OCI-LY7 (cell line): ENCODE results near the gene ARRB2. TPM values are rescaled to one million over a fixed set of nuclear protein-coding genes. Genes with fewer than 3 reads are reported as not detected.
A peak's percentile ranks its signal among the peaks of the same experiment; 100 is the strongest.

ENCODE experiments used
- BruUV-seq: library from RNA; stranded (reverse); fragments of 400-500 nt; replicated peaks from 2 replicates; lab custom pipeline; 2021; lab: Mats Ljungman, UMichigan
- CTCF ChIA-PET: fragments of 300-600 bp; sonication (Branson Sonifier 250); formaldehyde crosslinking; loops from one replicate; lab custom pipeline; 2022; ENCODE audit warnings: antibody characterized with exemption; ENCODE audit not compliant: unreplicated experiment; lab: Charles Lee
- POLR2A ChIA-PET: fragments of 300-600 bp; sonication (Branson Sonifier 250); formaldehyde crosslinking; loops from one replicate; lab custom pipeline; 2022; ENCODE audit warnings: antibody characterized with exemption; lab: Charles Lee
- DNase-seq: peaks from one replicate; pipeline ENCODE4 v3.0.0-alpha.2; 2015; ENCODE audit warnings: low spot score
- H2AFZ ChIP-seq: fragments of 200-600 bp; sonication (generic), shearing (Covaris generic); 2 replicates; pipeline ENCODE4 v1.6.1; 2014; ENCODE audit warnings: mild to moderate bottlenecking, antibody characterized with exemption, low read length, moderate library complexity
- H3K27ac ChIP-seq: fragments of 200-600 bp; sonication (generic); 2 replicates; pipeline ENCODE4 v1.5.1; 2014; ENCODE audit warnings: mixed run types, low read depth, mild to moderate bottlenecking, moderate library complexity, low read length, inconsistent platforms; ENCODE audit not compliant: poor library complexity, severe bottlenecking
- H3K36me3 ChIP-seq: fragments of 200-600 bp; sonication (generic); 2 replicates; pipeline ENCODE4 v1.6.1; 2014; ENCODE audit warnings: mild to moderate bottlenecking, antibody characterized with exemption, low read length, moderate library complexity, mixed read lengths; ENCODE audit not compliant: insufficient read depth
- H3K4me1 ChIP-seq: fragments of 200-600 bp; sonication (generic); 2 replicates; pipeline ENCODE4 v1.5.1; 2014; ENCODE audit warnings: mild to moderate bottlenecking, low read length; ENCODE audit not compliant: insufficient read depth, poor library complexity, severe bottlenecking
- H3K4me2 ChIP-seq: fragments of 200-600 bp; sonication (generic); 2 replicates; pipeline ENCODE4 v1.6.1; 2014; ENCODE audit warnings: mild to moderate bottlenecking, low read length
- H3K4me3 ChIP-seq: fragments of 200-600 bp; sonication (generic); 2 replicates; pipeline ENCODE4 v1.5.1; 2014; ENCODE audit warnings: mild to moderate bottlenecking, low read depth, low read length; ENCODE audit not compliant: poor library complexity, severe bottlenecking
- H3K79me2 ChIP-seq: fragments of 200-600 bp; sonication (generic); 2 replicates; pipeline ENCODE4 v1.6.1; 2016; ENCODE audit warnings: low read depth, mild to moderate bottlenecking, low read length, moderate library complexity, mixed read lengths; ENCODE audit not compliant: insufficient read depth
- H3K9me2 ChIP-seq: fragments of 200-600 bp; sonication (generic); 2 replicates; pipeline ENCODE4 v1.6.1; 2016; ENCODE audit warnings: mild to moderate bottlenecking, low read length, mixed read lengths; ENCODE audit not compliant: insufficient read depth
- H3K9me3 ChIP-seq: fragments of 200-600 bp; sonication (generic); 2 replicates; pipeline ENCODE4 v1.6.1; 2014; ENCODE audit warnings: mild to moderate bottlenecking, mixed run types, low read length, mixed read lengths
- H4K20me1 ChIP-seq: fragments of 200-600 bp; sonication (generic); 2 replicates; pipeline ENCODE4 v1.6.1; 2014; ENCODE audit warnings: mild to moderate bottlenecking, antibody characterized with exemption, low read length, moderate library complexity, mixed read lengths; ENCODE audit not compliant: insufficient read depth
- EZH2phosphoT487 ChIP-seq: fragments of 200-600 bp; sonication (generic); IDR thresholded peaks from 2 replicates; pipeline ENCODE4 v1.6.1; 2018; ENCODE audit warnings: low read depth, borderline replicate concordance, mild to moderate bottlenecking, mixed run types, antibody characterized with exemption, low read length, moderate library complexity, mixed read lengths
- intact Hi-C: fragments of 100-400 bp; cut with micrococcal nuclease; formaldehyde crosslinking; loops from one replicate; pipeline ENCODE4 v1.10.0; 2022; ENCODE audit not compliant: unreplicated experiment
- total RNA-seq, 2 experiments: library from RNA; depleted of rRNA in 1 of 2; stranded (reverse); fragments of >200 nt in 1 of 2; shearing (Covaris generic) in 1 of 2; gene quantifications; 2 replicates each; pipeline ENCODE4 v1.2.3, GENCODE V29; 2014 to 2022
- TF ChIP-seq, protein P1 (sequence below): fragments of 200-600 bp; sonication (generic); conservative IDR thresholded peaks from 2 replicates; pipeline ENCODE4 v1.5.1; 2014; ENCODE audit warnings: mild to moderate bottlenecking, antibody characterized with exemption, low read length, moderate library complexity, mixed read lengths

ARRB2 gene
- total RNA-seq, 2 experiments from 2014 or later, result 56.7 to 84.9 TPM

DNA sequence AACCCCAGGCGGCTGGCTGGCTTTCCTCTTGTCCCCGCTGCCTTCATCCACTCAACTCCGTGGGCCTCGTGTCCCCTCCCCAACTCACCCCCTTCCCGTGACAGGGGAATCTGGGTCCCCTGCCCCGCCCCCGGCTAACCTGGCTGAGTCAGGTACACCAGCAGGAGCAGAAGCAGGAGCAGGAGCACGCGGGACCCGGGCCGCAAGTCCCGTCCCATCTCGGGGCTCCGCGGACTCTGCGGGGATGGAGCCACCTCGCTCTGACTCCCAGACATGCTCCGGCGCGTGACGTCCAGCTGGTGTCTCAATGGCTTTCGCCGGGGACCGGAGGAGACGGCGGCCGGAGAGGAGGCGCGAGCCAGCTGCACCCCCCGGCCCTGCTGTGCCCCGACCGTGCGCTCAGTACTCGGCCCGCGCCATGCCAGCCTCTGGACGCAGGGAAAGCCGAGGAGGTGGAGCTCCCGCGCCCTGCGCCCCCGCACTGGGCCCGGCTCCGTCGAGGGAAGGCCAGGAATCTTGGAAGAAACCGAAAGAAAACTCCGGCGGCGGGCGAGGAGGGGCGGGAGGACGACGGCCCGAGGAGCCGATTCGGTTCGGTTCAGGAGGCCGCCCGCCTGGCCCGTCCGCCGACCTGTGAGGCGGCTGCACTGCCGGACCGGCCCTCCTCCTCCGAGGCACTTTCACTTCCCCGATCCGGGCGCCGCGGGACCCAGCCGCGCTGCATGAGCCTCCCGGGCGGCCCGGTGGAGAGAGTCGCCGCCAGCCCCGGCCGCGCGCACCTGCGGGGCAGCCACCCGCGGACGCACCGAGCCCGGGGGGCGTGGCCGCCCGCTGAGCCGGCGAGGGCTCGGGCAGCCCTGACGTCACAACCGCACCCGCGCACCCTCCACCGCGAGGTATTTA, 28.9 kb downstream of the ARRB2 start, which contains the start of the genes CXCL16 and ZMYND15:
CXCL16 (minus strand) TSS at position 807 of the 903 bp plus-strand sequence; CDS start at position 218, 589 bp downstream.
ZMYND15 (plus strand) TSS at position 712 of the 903 bp plus-strand sequence. CDS start 716 bp downstream, outside the sequence.
- H3K9me2 ChIP-seq, result no peaks in the 10 kb centered on the region
- no peak within 1 kb of the TSS for H3K27ac ChIP-seq
- no peaks in the 10 kb centered on the region for H4K20me1 ChIP-seq
- H3K36me3 ChIP-seq, result no peaks in the 10 kb centered on the region
- peak within 1 kb of the TSS; percentile 61 for H3K4me2 ChIP-seq
- intact Hi-C loops, result no loop called here
- BruUV-seq, result no TSS peak
- no peaks in the 10 kb centered on the region for H3K9me3 ChIP-seq
- H2AFZ ChIP-seq, result no peak within 1 kb of the TSS
- H3K4me3 ChIP-seq, result peak within 1 kb of the TSS; percentile 58
- H3K79me2 ChIP-seq, result no peaks in the 10 kb centered on the region
- DNase-seq, result peak; percentile 70
- TF ChIP-seq, protein P1, sequence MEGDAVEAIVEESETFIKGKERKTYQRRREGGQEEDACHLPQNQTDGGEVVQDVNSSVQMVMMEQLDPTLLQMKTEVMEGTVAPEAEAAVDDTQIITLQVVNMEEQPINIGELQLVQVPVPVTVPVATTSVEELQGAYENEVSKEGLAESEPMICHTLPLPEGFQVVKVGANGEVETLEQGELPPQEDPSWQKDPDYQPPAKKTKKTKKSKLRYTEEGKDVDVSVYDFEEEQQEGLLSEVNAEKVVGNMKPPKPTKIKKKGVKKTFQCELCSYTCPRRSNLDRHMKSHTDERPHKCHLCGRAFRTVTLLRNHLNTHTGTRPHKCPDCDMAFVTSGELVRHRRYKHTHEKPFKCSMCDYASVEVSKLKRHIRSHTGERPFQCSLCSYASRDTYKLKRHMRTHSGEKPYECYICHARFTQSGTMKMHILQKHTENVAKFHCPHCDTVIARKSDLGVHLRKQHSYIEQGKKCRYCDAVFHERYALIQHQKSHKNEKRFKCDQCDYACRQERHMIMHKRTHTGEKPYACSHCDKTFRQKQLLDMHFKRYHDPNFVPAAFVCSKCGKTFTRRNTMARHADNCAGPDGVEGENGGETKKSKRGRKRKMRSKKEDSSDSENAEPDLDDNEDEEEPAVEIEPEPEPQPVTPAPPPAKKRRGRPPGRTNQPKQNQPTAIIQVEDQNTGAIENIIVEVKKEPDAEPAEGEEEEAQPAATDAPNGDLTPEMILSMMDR, result no peak
- no peak for TF ChIP-seq EZH2phosphoT487
- CTCF ChIA-PET, result no interaction called here
- H3K4me1 ChIP-seq, result peaks cover 6% of the 10 kb centered on the region
- POLR2A ChIA-PET, result no interaction called here

DNA sequence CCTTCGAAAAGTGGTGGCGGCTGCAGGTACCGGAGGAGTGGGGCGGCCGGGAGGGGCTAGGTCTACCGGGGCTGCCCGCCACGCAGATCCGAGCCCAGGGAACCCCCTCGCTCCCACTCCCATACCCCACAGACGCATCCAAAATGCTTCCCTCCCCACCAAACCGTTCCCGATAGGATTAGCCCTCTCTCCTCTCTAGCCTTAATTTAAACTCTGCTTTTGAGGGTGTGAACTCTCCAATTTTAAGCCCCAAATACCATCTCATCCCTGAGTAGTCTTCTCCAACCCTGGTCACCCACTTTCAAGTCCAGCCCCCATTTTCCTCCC, 29.6 kb downstream of the ARRB2 start:
- ChIA-PET CTCF (no interaction called here), POLR2A (no interaction called here)
- no peaks in the 10 kb centered on the region for H3K36me3 ChIP-seq
- DNase-seq, result no peak
- no peak for TF ChIP-seq EZH2phosphoT487
- TF ChIP-seq, protein P1, result no peak
- no peak overlapping the region for H2AFZ ChIP-seq
- H3K9me3 ChIP-seq, result no peaks in the 10 kb centered on the region
- H3K9me2 ChIP-seq, result no peaks in the 10 kb centered on the region
- peaks cover 6% of the 10 kb centered on the region for H3K4me1 ChIP-seq
- intact Hi-C loops, result no loop called here
- peak overlapping the region; percentile 58 for H3K4me3 ChIP-seq
- H3K27ac ChIP-seq, result no peak overlapping the region
- H4K20me1 ChIP-seq, result no peaks in the 10 kb centered on the region
- H3K79me2 ChIP-seq, result no peaks in the 10 kb centered on the region
- H3K4me2 ChIP-seq, result peak overlapping the region; percentile 61
- no TSS peak for BruUV-seq

DNA sequence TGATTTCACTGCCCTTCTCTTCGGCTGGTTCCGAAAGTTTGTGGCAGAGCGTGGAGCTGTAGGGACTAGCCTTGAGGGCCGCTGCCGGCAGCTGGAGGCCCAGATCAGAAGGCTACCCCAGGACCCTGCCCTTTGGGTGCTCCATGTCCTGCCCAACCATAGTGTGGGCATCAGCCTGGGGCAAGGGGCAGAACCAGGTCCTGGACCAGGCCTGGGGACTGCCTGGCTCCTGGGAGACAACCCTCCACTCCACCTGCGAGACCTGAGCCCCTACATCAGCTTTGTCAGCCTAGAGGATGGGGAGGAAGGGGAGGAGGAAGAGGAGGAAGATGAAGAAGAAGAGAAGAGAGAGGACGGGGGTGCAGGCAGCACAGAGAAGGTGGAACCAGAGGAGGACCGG, 30.2 kb downstream of the ARRB2 start:
- Histone ChIP-seq H2AFZ (no peak overlapping the region), H3K4me1 (peaks cover 6% of the 10 kb centered on the region), H3K9me2 (no peaks in the 10 kb centered on the region), H3K4me3 (no peak overlapping the region), H3K27ac (no peak overlapping the region), H3K36me3 (no peaks in the 10 kb centered on the region), H3K79me2 (no peaks in the 10 kb centered on the region), H3K4me2 (no peak overlapping the region), H4K20me1 (no peaks in the 10 kb centered on the region), H3K9me3 (no peaks in the 10 kb centered on the region)
- intact Hi-C loops, result no loop called here
- no peak for DNase-seq
- BruUV-seq, result no TSS peak
- TF ChIP-seq EZH2phosphoT487, result no peak
- ChIA-PET CTCF (no interaction called here), POLR2A (no interaction called here)
